H9 (cell line): ENCODE data around the gene UQCRHL. TPM values are rescaled to one million over a fixed set of nuclear protein-coding genes. Genes with fewer than 3 reads are reported as not detected.
A peak's percentile ranks its signal among the peaks of the same experiment; 100 is the strongest.

Experiments
- DNase-seq: peaks from one replicate; pipeline ENCODE4 v3.0.0-alpha.2; 2017
- H2AFZ ChIP-seq: one replicate; pipeline ENCODE4 v1.6.1; 2013; ENCODE audit warnings: mild to moderate bottlenecking, low read length, control low read depth, moderate library complexity
- H2AK5ac ChIP-seq: 2 replicates; pipeline ENCODE4 v1.6.1; 2013; ENCODE audit warnings: low read length, control low read depth, mixed read lengths; ENCODE audit not compliant: insufficient read length
- H2BK120ac ChIP-seq: one replicate; pipeline ENCODE4 v1.6.1; 2013; ENCODE audit warnings: low read depth, mild to moderate bottlenecking, low read length, control low read depth, inconsistent platforms; ENCODE audit not compliant: poor library complexity, severe bottlenecking
- H2BK12ac ChIP-seq: 2 replicates; pipeline ENCODE4 v1.6.1; 2013; ENCODE audit warnings: low read length, control low read depth, mixed read lengths, low read depth; ENCODE audit not compliant: insufficient read length
- H2BK15ac ChIP-seq: 2 replicates; pipeline ENCODE4 v1.6.1; 2013; ENCODE audit warnings: low read depth, low read length, control low read depth
- H2BK20ac ChIP-seq: one replicate; pipeline ENCODE4 v1.6.1; 2013; ENCODE audit warnings: low read depth, mild to moderate bottlenecking, low read length, control low read depth, inconsistent platforms; ENCODE audit not compliant: poor library complexity, severe bottlenecking
- H2BK5ac ChIP-seq: 2 replicates; pipeline ENCODE4 v1.6.1; 2013; ENCODE audit warnings: low read length, control low read depth, mixed read lengths; ENCODE audit not compliant: insufficient read length
- H3K14ac ChIP-seq: 2 replicates; pipeline ENCODE4 v1.6.1; 2013; ENCODE audit warnings: low read length, control low read depth; ENCODE audit not compliant: insufficient read depth
- H3K18ac ChIP-seq: 2 replicates; pipeline ENCODE4 v1.6.1; 2013; ENCODE audit warnings: low read depth, mild to moderate bottlenecking, mixed read lengths, low read length, control low read depth; ENCODE audit not compliant: insufficient read length
- H3K23ac ChIP-seq: 2 replicates; pipeline ENCODE4 v1.6.1; 2013; ENCODE audit warnings: low read length, control low read depth, mixed read lengths, low read depth; ENCODE audit not compliant: insufficient read length
- H3K23me2 ChIP-seq: 2 replicates; pipeline ENCODE4 v1.6.1; 2013; ENCODE audit warnings: low read depth, mild to moderate bottlenecking, mixed read lengths, low read length, control low read depth; ENCODE audit not compliant: insufficient read length, poor library complexity, severe bottlenecking
- H3K27ac ChIP-seq: 2 replicates; pipeline ENCODE4 v1.5.1; 2013; ENCODE audit warnings: low read length, control low read depth, mixed read lengths, low read depth; ENCODE audit not compliant: insufficient read length
- H3K27me3 ChIP-seq: 2 replicates; pipeline ENCODE4 v1.6.1; 2013; ENCODE audit warnings: low read length, control low read depth, inconsistent platforms; ENCODE audit not compliant: insufficient read depth
- H3K4ac ChIP-seq: 2 replicates; pipeline ENCODE4 v1.6.1; 2013; ENCODE audit warnings: low read depth, mild to moderate bottlenecking, control low read depth, inconsistent platforms, low read length, moderate library complexity
- H3K4me1 ChIP-seq: 2 replicates; pipeline ENCODE4 v1.6.1; 2013; ENCODE audit warnings: low read length, control low read depth, inconsistent platforms; ENCODE audit not compliant: insufficient read depth
- H3K4me2 ChIP-seq: 2 replicates; pipeline ENCODE4 v1.6.1; 2013; ENCODE audit warnings: low read length, control low read depth, mixed read lengths; ENCODE audit not compliant: insufficient read length, insufficient read depth
- H3K56ac ChIP-seq: 2 replicates; pipeline ENCODE4 v1.6.1; 2013; ENCODE audit warnings: low read depth, mild to moderate bottlenecking, mixed read lengths, low read length, control low read depth; ENCODE audit not compliant: insufficient read length
- H3K79me1 ChIP-seq: 2 replicates; pipeline ENCODE4 v1.6.1; 2013; ENCODE audit warnings: low read depth, mild to moderate bottlenecking, moderate library complexity, low read length, control low read depth, inconsistent platforms; ENCODE audit not compliant: insufficient read depth, poor library complexity, severe bottlenecking
- H3K79me2 ChIP-seq: 2 replicates; pipeline ENCODE4 v1.6.1; 2013; ENCODE audit warnings: low read length, control low read depth, inconsistent platforms; ENCODE audit not compliant: insufficient read depth
- H3K9ac ChIP-seq: 2 replicates; pipeline ENCODE4 v1.6.1; 2013; ENCODE audit warnings: low read length, control low read depth, mixed read lengths; ENCODE audit not compliant: insufficient read length; ENCODE audit errors: extremely low read depth
- H3K9me3 ChIP-seq: one replicate; pipeline ENCODE4 v1.6.1; 2013; ENCODE audit warnings: low read depth, low read length, inconsistent platforms; ENCODE audit not compliant: control insufficient read depth
- H3T11ph ChIP-seq: one replicate; pipeline ENCODE4 v1.6.1; 2013; ENCODE audit warnings: mild to moderate bottlenecking, low read length, control low read depth, inconsistent platforms
- H4K20me1 ChIP-seq: one replicate; pipeline ENCODE4 v1.6.1; 2013; ENCODE audit not compliant: control insufficient read depth, insufficient read length, insufficient read depth
- H4K5ac ChIP-seq: 2 replicates; pipeline ENCODE4 v1.6.1; 2013; ENCODE audit warnings: low read depth, mild to moderate bottlenecking, mixed read lengths, low read length, control low read depth; ENCODE audit not compliant: insufficient read length
- H4K8ac ChIP-seq: replicated peaks from 2 replicates; pipeline ENCODE4 v1.6.1; 2013; ENCODE audit warnings: low read length, control low read depth, mixed read lengths, low read depth; ENCODE audit not compliant: insufficient read length
- H4K91ac ChIP-seq: 2 replicates; pipeline ENCODE4 v1.6.1; 2013; ENCODE audit warnings: low read depth, mild to moderate bottlenecking, moderate library complexity, mixed read lengths, low read length, control low read depth; ENCODE audit not compliant: insufficient read length
- H3K27ac Mint-ChIP-seq, 3 experiments: 2 replicates in 2 of 3; 3 replicates in 1 of 3; pipeline ENCODE4 v1.8.0; 2020 to 2021; ENCODE audit warnings: mixed read lengths in 3 of 3, mild to moderate bottlenecking in 1 of 3, moderate library complexity in 1 of 3
- H3K27me3 Mint-ChIP-seq: 2 replicates; pipeline ENCODE4 v1.8.0; 2021; ENCODE audit warnings: low read depth, mild to moderate bottlenecking, moderate library complexity, mixed read lengths
- H3K36me3 Mint-ChIP-seq, 3 experiments: 2 replicates in 2 of 3; 3 replicates in 1 of 3; pipeline ENCODE4 v1.8.0; 2020 to 2021; ENCODE audit warnings: low read depth in 3 of 3, mixed read lengths in 3 of 3; ENCODE audit not compliant: insufficient read depth in 1 of 3
- H3K4me1 Mint-ChIP-seq, 2 experiments: 2 replicates each; pipeline ENCODE4 v1.8.0; 2020; ENCODE audit warnings: mixed read lengths in 2 of 2
- H3K4me3 Mint-ChIP-seq, 2 experiments: 2 replicates in 1 of 2; 3 replicates in 1 of 2; pipeline ENCODE4 v1.8.0; 2020 to 2021; ENCODE audit warnings: mild to moderate bottlenecking in 2 of 2, mixed read lengths in 2 of 2, moderate library complexity in 1 of 2
- H3K9me3 Mint-ChIP-seq, 2 experiments: 2 replicates in 1 of 2; 3 replicates in 1 of 2; pipeline ENCODE4 v1.8.0; 2020; ENCODE audit warnings: mild to moderate bottlenecking in 2 of 2, mixed read lengths in 2 of 2, moderate library complexity in 1 of 2
- WGBS: extraction: QIAGEN DNeasy Blood & Tissue Kit; methylation state at CpG from one replicate; pipeline ENCODE4 v1.1.7; 2013; ENCODE audit warnings: missing lambda C conversion rate, low lambda C conversion rate, mixed read lengths; ENCODE audit not compliant: insufficient read length; ENCODE audit errors: extremely low coverage; 5-methylcytosine and 5-hydroxymethylcytosine counted together
- total RNA-seq: library from RNA; stranded (reverse); gene quantifications from 2 replicates; pipeline ENCODE4 v1.2.1, GENCODE V29; 2021
- TF ChIP-seq, protein P1 (sequence below): fragments of 200-600 bp; sonication (generic); conservative IDR thresholded peaks from 3 replicates; pipeline ENCODE4 v1.8.0; 2021; ENCODE audit warnings: antibody characterized with exemption, mild to moderate bottlenecking

UQCRHL gene
- total RNA-seq, 1 experiment from 2014 or later = 2.0 TPM

DNA sequence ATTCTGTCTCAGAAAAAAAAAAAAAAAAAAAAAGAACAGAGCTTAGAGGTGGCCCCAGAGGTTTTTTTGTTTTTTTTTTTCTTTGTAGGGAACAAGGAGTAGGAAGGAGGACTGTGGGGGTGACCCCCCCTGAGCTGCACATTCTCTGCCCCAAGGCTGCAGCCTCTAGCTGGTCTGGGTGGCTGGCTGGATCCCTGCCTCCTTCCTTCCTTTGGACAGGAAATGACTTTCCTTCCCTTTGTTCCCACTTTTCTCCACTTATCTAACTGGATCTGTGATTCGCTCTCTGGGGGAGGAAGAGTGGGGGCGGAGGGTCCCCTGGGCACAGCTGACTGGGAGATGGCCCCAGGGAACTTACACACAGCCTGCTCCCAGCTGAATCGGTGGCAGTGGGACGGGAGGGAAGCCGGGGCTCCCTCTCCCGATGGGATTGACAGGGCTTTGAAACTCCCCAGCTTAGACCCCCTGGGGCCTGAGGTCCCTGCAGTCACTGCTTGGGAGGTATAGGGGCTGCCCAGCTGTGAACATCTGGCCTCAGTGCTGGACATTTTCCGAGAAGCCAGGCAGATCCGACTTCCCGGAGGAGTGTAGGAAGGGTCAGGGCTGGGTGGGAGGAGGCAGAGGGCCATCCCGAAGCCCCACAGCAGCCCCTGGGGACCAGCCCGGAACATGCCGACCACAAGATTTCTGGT is 46.8 kb downstream of the UQCRHL start:
- Histone ChIP-seq H3K27me3 (no peaks in the 10 kb centered on the region), H4K5ac (no peak overlapping the region), H3K14ac (0 out of 2 replicates have a peak overlapping the region, but pooled peaks have one; percentile 4), H3K4me1 (peaks cover 13% of the 10 kb centered on the region; the same call in 1 of the 2 replicates), H3K27ac (no peak overlapping the region), H4K91ac (no peak overlapping the region), H2AFZ (no peak overlapping the region), H3K4me2 (peak overlapping the region; percentile 39), H2BK5ac (no peak overlapping the region), H2AK5ac (no peak overlapping the region), H3K79me1 (no peaks in the 10 kb centered on the region), H4K8ac (no peak overlapping the region), H2BK15ac (no peak overlapping the region), H2BK120ac (no peak overlapping the region), H4K20me1 (no peaks in the 10 kb centered on the region), H3T11ph (no peak overlapping the region), H3K23me2 (peaks cover 14% of the 10 kb centered on the region), H3K9ac (no peak overlapping the region), H3K9me3 (no peaks in the 10 kb centered on the region), H3K79me2 (peaks cover 21% of the 10 kb centered on the region; the same call in 1 of the 2 replicates), H3K18ac (no peak overlapping the region), H3K23ac (no peak overlapping the region), H3K4ac (no peak overlapping the region), H3K56ac (no peak overlapping the region), H2BK12ac (no peak overlapping the region), H2BK20ac (no peak overlapping the region)
- Mint-ChIP-seq H3K4me3 (peak overlapping the region; percentile 84 to 89), H3K27ac (peak overlapping the region; percentile 67 to 93 (median 83); a peak in 3 of 7 replicates), H3K9me3 (no peaks in the 10 kb centered on the region), H3K36me3 (peaks cover 25 to 28% (median 28%) of the 10 kb centered on the region in 3 experiments; a peak in 6 of 7 replicates), H3K4me1 (peaks cover 42 to 50% of the 10 kb centered on the region in 2 experiments), H3K27me3 (peaks cover 16% of the 10 kb centered on the region)
- TF ChIP-seq, protein P1, sequence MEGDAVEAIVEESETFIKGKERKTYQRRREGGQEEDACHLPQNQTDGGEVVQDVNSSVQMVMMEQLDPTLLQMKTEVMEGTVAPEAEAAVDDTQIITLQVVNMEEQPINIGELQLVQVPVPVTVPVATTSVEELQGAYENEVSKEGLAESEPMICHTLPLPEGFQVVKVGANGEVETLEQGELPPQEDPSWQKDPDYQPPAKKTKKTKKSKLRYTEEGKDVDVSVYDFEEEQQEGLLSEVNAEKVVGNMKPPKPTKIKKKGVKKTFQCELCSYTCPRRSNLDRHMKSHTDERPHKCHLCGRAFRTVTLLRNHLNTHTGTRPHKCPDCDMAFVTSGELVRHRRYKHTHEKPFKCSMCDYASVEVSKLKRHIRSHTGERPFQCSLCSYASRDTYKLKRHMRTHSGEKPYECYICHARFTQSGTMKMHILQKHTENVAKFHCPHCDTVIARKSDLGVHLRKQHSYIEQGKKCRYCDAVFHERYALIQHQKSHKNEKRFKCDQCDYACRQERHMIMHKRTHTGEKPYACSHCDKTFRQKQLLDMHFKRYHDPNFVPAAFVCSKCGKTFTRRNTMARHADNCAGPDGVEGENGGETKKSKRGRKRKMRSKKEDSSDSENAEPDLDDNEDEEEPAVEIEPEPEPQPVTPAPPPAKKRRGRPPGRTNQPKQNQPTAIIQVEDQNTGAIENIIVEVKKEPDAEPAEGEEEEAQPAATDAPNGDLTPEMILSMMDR = no peak
- peak; percentile 54 for DNase-seq
- WGBS = no CpG with 5 or more reads among the region's 12 CpGs
